HK-2 (cell line): ENCODE data around the gene ZNF486.
"Not testable (repeated sequence)": the region's sequence is repeated elsewhere in the genome, so short reads cannot be mapped to it uniquely, and the experiment has no call there.

ENCODE experiments used
- DNase-seq: peaks from one replicate; pipeline ENCODE4 v3.0.0-alpha.2; 2018; ENCODE audit not compliant: unreplicated experiment

The ZNF486 gene

GRCh38 chr19:20167020-20167644 lies at the start of gene ZNF486:
ZNF486 (plus strand) TSS chr19:20167214; CDS start chr19:20167331, 117 bp downstream.
- peak; percentile 95 for DNase-seq

- not testable (repeated sequence) for DNase-seq
Measured at GRCh38 chr19:20118064-20118839, 48.8 kb upstream of the ZNF486 start.

GRCh38 chr19:20124879-20125278 lies 42.1 kb upstream of the ZNF486 start:
- DNase-seq = no peak

- DNase-seq = not testable (repeated sequence)
Measured at GRCh38 chr19:20132933-20133332, 34.1 kb upstream of the ZNF486 start.

- not testable (repeated sequence) for DNase-seq
Measured at GRCh38 chr19:20137714-20138113, 29.3 kb upstream of the ZNF486 start.

- no peak for DNase-seq
Measured at GRCh38 chr19:20151617-20152145, 15.3 kb upstream of the ZNF486 start.

GRCh38 chr19:20152506-20152905 lies 14.5 kb upstream of the ZNF486 start:
- DNase-seq = not testable (repeated sequence)

- no peak for DNase-seq
Measured at GRCh38 chr19:20153281-20153680, 13.7 kb upstream of the ZNF486 start.

GRCh38 chr19:20154636-20155035 lies 12.4 kb upstream of the ZNF486 start:
- DNase-seq = no peak

GRCh38 chr19:20162821-20163220 lies 4.2 kb upstream of the ZNF486 start:
- no peak for DNase-seq

GRCh38 chr19:20164456-20164855 lies 2.6 kb upstream of the ZNF486 start:
- DNase-seq = no peak

- no peak for DNase-seq
Measured at GRCh38 chr19:20165971-20166592, 932 bp upstream of the ZNF486 start.

- no peak for DNase-seq
Measured at GRCh38 chr19:20167651-20168122, 673 bp downstream of the ZNF486 start.

- DNase-seq = no peak
Measured at GRCh38 chr19:20171285-20171684, 4.3 kb downstream of the ZNF486 start.

GRCh38 chr19:20175848-20176247 lies 8.8 kb downstream of the ZNF486 start:
- DNase-seq = not testable (repeated sequence)

- DNase-seq = not testable (repeated sequence)
Measured at GRCh38 chr19:20179956-20180355, 12.9 kb downstream of the ZNF486 start.

GRCh38 chr19:20182222-20182785 lies 15.3 kb downstream of the ZNF486 start:
- no peak for DNase-seq

GRCh38 chr19:20186174-20186573 lies 19.2 kb downstream of the ZNF486 start:
- DNase-seq = no peak

- no peak for DNase-seq
Measured at GRCh38 chr19:20197747-20198146, 30.7 kb downstream of the ZNF486 start.

GRCh38 chr19:20209051-20209450 lies 42.0 kb downstream of the ZNF486 start:
- no peak for DNase-seq

- not testable (repeated sequence) for DNase-seq
Measured at GRCh38 chr19:20214366-20214765, 47.4 kb downstream of the ZNF486 start.

GRCh38 chr19:20221605-20222004 lies 54.6 kb downstream of the ZNF486 start:
- not testable (repeated sequence) for DNase-seq
